A375 (cell line): ENCODE data around the gene OSGEP. TPM values are rescaled to one million over a fixed set of nuclear protein-coding genes. Genes with fewer than 3 reads are reported as not detected.

Experiments
- small RNA-seq: library from RNA; depleted of rRNA; stranded (forward); fragments of <200 nt; gene quantifications from one replicate; pipeline ENCODE3, GENCODE V24; 2014
- total RNA-seq: library from RNA; depleted of rRNA; stranded (reverse); fragments of >200 nt; shearing (Covaris generic); gene quantifications from 2 replicates; pipeline ENCODE4 v1.2.3, GENCODE V29; 2014; rRNA removed

OSGEP gene
- total RNA-seq, result 16.4 and 19.1 TPM in 2 replicates

DNA sequence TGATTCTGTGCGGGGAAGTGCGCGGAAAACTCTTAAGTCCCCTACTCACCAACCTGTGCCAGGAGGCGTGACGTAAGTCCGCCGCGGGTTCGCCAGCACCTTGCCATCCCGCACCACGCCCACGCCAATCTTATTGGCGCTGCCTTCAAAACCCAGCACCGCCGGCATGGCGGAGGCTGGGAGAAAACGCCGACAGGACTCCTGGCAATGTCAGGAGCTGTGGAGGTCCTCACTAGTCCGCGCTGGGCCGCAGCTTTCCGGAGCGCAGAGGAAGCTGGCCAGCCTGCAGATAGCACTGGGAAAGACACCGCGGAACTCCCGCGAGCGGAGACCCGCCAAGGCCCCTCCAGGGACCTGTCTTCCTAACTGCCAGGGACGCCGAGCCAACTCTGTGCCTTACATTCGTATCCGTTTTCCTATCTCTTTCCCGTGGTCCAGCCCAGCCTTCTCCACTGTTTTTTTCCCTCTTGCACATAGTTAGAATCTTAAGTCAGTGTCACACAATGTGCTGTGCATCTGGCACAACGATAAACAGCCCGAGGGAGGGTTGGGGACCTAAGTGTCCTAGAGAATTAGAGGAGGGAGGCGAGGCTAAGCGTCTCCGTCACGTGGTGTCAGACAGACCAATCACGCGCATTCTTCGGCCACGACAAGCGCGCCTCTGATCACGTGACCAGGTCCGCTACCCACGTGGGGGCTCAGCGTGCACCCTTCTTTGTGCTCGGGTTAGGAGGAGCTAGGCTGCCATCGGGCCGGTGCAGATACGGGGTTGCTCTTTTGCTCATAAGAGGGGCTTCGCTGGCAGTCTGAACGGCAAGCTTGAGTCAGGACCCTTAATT, at the start of gene OSGEP, which contains the start of gene APEX1:
Gene OSGEP, minus strand, starts transcription at position 297 of the 839 bp plus-strand sequence. Its CDS starts 129 bp downstream, at position 168.
Gene APEX1, plus strand, starts transcription at position 711 of the 839 bp plus-strand sequence. CDS start 420 bp downstream, outside the sequence.

DNA sequence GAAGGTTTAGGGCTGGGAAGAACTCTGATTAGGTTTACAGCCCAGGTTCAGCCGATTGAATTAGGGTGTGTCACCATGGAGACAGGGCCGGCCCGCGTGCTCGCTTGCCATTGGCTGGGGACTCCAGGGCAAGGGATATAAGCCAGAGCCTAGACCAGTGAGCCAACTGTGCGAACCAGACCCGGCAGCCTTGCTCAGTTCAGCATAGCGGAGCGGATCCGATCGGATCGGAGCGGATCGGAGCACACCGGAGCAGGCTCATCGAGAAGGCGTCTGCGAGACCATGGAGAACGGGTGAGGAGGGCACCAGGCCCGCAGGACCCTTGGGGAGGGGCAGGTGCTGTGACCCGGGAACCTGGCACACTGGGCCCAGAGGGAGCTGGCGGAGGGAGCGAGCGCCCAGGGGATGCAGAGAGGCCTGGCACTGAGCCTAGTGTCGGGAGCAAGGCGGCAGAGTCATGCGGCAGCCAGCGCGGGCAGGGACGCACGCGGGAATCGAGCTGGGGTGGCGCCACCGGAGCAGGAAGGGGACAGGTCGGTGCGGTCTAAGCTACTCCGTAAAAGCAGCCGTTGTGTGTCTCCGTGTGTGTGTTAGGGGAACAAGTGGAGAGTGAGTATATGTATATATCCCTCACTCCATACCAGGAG, 14.8 kb upstream of the OSGEP start, which contains the start of gene PNP:
Gene PNP, plus strand, starts transcription at position 165 of the 648 bp plus-strand sequence. Its CDS starts 119 bp downstream, at position 284.

DNA sequence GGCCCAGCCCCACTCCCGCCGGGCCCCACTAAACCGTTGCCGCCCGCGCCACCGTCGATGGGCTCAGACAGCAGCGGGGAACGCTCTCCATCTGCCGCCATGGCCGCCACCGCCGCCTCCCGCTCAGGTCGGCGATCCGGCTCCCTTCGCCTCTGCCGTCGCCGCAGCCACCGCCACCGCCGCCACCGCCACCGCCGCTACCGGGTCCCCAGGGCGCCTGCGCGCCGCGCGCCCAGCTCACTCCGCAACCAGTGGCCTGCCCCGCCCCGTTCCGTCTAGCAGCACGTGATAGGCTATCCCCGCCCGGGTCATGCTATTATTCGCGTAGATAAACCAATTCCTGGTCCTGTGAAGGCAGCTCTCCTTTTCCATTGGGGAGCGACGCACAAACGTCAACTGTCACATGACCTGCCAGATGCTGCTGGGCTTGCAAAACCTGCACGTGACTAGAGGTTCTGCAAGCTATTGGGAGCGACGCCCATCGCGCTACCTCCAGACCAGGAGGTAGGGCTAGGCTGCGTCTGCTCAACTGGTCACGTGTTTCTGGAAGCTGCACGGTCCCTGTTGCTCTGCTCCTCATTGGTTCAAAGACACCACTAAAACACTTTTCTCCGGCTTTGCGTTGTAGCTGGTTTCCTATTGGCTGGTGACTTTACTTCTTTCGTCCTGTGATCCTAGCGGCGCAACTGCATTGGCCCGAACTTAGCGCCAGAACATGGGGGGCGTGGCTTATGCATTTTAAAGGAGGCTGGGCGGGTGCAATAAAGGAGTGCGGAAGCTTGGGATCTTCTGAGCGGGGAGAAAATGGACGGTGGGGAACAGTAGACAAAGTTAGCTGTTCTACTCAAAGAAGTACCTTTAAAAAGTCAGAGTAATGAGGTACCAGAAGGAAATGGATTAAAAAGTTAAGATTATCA, 6.9 kb upstream of the OSGEP start, which contains the start of gene PIP4P1:
Gene PIP4P1, minus strand, starts transcription at position 210 of the 917 bp plus-strand sequence. Its CDS starts 109 bp downstream, at position 101.

DNA sequence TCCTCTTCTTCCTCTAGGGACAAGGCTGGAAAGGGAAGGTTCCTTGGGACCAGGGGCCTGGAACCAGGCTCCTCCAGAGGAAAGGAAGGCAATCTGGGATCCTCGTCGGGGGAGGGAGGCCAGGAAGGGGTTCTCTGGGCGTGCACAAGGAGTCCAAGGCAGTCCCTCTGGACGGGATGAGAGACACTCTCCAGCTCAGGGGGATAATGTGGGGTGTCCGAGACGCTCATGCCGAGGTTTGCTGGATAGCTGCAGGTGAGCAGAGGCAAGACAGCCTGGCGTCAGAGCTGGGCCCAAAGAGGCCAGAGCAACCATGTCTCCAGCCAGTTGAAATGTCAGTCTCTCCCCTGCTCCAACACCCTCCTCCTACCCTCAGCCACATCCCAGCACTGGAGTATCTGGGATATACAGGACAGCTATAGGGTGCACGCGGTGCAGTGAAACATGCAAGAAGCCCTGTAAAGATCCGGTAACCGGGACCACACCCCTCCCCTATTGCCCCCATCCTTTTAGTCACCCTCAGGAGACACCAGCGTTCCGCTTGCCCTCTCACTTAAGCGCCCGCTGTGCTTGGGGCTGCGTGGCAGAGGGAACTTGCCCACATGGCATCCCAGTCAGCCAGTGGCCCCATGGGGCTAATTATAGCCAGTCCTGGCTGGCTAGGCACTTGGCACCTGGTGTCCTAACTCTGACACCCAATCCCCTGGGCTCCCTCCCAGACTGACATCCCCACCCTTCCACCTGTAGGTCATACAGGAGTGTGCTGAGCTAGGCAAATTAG, 18.8 kb downstream of the OSGEP start, which contains the start of gene KLHL33:
Gene KLHL33, minus strand, starts transcription at position 585 of the 781 bp plus-strand sequence. Its CDS starts 355 bp downstream, at position 230.

GRCh38 chr14:20412876-20413743, 41.5 kb downstream of the OSGEP start, which contains the start of gene TEP1:
TSS of gene TEP1 (minus strand) at chr14:20413501. CDS start at chr14:20408439, 5,062 bp downstream.

Small RNA genes lying within 50 kb of the gene (small RNA-seq; reads per million reads assigned to genes)
- gene RNA5SP382, result 2.4 reads per million, percentile 76 among the genes with 10 or more reads in this experiment

Other genes starting within 250 kb of the OSGEP start
- not detected in 2 replicates for gene OR11H6, start 231.1 kb downstream of the OSGEP start, total RNA-seq
- not detected in 2 replicates for gene OR11H7, start 225.8 kb downstream of the OSGEP start, total RNA-seq
- not detected in 2 replicates for gene OR11H4, start 215.5 kb downstream of the OSGEP start, total RNA-seq
- 12.7 and 17.9 TPM in 2 replicates for gene TTC5, start 148.9 kb downstream of the OSGEP start, total RNA-seq
- gene CCNB1IP1, start 121.5 kb downstream of the OSGEP start, total RNA-seq, result 54.5 and 54.8 TPM in 2 replicates
- gene PARP2, start 111.2 kb downstream of the OSGEP start, total RNA-seq, result 19.1 and 23.5 TPM in 2 replicates
- 7.1 and 8.3 TPM in 2 replicates for gene TEP1, start 41.3 kb downstream of the OSGEP start, total RNA-seq
- 0.05 TPM in 1 of 2 replicates, not detected in the other for gene KLHL33, start 18.6 kb downstream of the OSGEP start, total RNA-seq
- 86.7 and 96.2 TPM in 2 replicates for gene APEX1, start 414 bp upstream of the OSGEP start, total RNA-seq
- gene PIP4P1, start 6.6 kb upstream of the OSGEP start, total RNA-seq, result 13.1 and 14.8 TPM in 2 replicates
- 59.5 and 62.4 TPM in 2 replicates for gene PNP, start 14.6 kb upstream of the OSGEP start, total RNA-seq
- gene RNASE10, start 50.7 kb upstream of the OSGEP start, total RNA-seq, result not detected in 2 replicates
- not detected in 2 replicates for gene RNASE9, start 106.2 kb upstream of the OSGEP start, total RNA-seq
- 0.11 TPM in 1 of 2 replicates, not detected in the other for gene RNASE11, start 133.2 kb upstream of the OSGEP start, total RNA-seq
- gene RNASE12, start 136.6 kb upstream of the OSGEP start, total RNA-seq, result not detected in 2 replicates
- gene OR6S1, start 186.9 kb upstream of the OSGEP start, total RNA-seq, result not detected in 2 replicates
- 0.61 and 0.94 TPM in 2 replicates for gene RNASE4, start 229.7 kb upstream of the OSGEP start, total RNA-seq
- 0.72 and 1.1 TPM in 2 replicates for gene ANG, start 234.0 kb upstream of the OSGEP start, total RNA-seq